Activated CD4-positive, alpha-beta T cell treated with anti-CD3 and anti-CD28 coated beads, Interleukin-2, amount 50 U/mL, for 24 hours (primary cell): Measurements from ENCODE around the gene ALB.
"Not testable (repeated sequence)": the region's sequence is repeated elsewhere in the genome, so short reads cannot be mapped to it uniquely, and the experiment has no call there.

ENCODE experiments used
- DNase-seq, 2 donors: peaks; one replicate each; pipeline ENCODE4 v3.0.0-alpha.2; 2020; ENCODE audit warnings: low read depth in 1 of 2, low spot score in 1 of 2

Gene ALB

DNA sequence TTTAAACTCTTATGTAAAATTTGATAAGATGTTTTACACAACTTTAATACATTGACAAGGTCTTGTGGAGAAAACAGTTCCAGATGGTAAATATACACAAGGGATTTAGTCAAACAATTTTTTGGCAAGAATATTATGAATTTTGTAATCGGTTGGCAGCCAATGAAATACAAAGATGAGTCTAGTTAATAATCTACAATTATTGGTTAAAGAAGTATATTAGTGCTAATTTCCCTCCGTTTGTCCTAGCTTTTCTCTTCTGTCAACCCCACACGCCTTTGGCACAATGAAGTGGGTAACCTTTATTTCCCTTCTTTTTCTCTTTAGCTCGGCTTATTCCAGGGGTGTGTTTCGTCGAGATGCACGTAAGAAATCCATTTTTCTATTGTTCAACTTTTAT lies at the start of gene ALB:
TSS of gene ALB (plus strand) at position 246 of the 400 bp plus-strand sequence. CDS start at position 287, 41 bp downstream.
- DNase-seq, result no peak

DNA sequence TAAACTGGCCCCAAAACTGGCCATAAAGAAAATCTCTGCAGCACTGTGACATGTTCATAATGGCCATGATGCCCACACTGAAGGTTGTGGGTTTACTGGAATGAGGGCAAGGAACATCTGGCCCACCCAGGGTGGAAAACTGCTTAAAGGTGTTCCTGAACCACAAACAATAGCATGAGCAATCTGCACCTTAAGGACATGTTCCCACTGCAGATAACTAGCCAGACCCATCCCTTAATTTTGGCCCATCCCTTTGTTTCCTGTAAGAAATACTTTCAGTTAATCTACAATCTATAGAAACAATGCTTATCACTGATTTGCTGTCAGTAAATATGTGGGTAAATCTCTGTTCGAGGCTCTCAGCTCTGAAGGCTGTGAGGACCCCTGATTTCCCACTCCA lies 46.9 kb upstream of the ALB start:
- not testable (repeated sequence) for DNase-seq

DNA sequence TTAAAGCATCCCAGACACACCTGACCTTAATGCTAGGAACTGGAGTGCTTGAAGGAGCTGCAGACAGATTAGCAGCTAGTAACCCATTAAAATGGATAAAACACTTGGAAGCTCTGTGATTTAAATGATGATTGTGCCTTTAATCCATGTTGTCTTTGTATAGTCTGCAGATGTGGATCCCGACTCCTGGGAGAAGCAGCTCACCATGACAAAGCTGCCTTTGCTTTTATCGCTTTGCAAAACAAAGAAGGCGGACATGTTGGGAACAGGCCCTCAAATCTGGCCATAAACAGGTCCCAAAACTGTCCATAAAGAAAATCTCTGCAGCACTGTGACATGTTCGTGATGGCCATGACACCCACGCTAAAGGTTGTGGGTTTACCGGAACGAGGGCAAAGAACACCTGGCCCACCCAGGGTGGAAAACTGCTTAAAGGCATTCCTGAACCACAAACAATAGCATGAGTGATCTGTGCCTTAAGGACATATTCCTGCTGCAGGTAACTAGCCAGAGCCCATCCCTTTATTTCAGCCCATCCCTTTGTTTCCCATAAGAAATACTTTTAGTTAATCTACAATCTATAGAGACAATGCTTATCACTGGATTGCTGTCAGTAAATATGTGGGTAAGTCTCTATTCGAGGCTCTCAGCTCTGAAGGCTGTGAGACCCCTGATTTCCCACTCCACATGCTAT lies 34.4 kb upstream of the ALB start:
- not testable (repeated sequence) for DNase-seq

DNA sequence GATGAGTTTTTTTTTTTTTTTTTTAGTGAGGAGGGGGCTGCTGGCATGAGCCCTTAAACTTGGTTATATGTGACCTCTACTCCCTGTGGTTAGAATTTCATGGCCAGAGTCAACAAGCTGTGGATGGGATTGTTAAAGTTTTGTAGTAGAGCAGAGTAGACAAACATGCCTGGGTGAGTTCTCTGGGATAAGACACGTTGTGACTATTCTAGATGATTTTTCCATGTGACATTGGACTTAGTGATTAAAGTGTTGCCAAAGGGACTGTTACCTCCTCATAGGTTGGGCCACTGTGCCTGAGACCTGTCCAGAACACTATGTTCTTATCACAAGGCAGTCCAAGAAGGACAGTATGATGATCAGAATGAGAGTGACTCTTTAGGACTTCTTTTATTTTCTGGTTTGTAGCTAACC lies 28.8 kb upstream of the ALB start:
- DNase-seq, result no peak

DNA sequence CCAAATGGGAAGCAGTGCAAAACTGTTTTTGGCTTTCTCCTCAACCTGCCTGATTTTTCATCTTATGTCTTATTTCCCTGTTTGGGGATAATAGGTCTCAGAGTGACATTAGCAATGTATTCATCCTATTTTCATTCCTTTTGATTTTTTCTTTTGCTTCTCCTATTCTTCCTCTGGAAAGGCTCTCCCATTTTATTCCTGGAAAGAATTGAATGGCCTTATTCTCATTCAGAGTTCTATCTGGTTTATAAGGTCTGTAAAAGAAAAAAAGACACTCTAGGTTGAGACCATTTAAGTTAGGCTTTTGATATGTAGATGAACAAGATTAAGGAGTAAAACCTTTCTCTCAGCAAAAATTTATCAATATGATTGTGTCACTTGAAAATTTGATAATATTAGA lies 27.8 kb upstream of the ALB start:
- DNase-seq, result no peak

DNA sequence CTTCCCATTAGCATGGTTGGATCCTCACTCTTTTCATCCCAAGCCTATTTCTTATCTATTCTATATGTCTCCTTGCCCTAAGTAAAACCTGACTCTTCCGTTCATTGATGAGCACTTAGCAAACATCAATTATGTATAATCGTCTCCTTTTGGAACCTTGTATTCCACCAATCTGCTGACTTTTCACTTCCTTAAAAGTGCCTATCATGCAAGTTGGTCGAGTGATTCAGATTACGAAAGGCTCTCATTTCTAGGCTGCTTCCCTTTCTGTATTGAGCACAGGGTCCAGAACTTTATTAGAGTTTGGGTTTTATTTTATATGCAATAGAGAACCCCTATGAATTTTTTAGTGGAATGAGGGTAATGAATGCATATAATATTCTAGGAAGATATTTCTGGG lies 27.1 kb upstream of the ALB start:
- no peak for DNase-seq

DNA sequence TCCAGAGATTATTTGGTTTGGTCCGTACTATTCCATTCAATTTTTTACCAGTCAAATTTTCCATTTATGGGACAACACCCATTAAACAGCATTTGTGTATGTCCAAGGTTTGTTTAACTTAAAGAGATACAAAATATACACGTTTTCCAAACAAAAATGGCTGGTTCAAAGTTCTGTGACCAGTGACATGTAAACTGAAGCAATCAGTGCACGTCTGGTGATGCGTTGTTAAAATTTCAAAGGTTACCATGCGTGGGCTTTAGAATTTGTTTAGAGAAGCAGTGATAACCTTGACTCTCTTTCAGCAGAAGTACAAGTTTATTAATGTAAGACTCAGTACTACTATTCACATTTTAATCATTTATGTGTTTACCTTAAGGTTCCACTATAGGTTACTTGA lies 25.2 kb upstream of the ALB start:
- no peak for DNase-seq

DNA sequence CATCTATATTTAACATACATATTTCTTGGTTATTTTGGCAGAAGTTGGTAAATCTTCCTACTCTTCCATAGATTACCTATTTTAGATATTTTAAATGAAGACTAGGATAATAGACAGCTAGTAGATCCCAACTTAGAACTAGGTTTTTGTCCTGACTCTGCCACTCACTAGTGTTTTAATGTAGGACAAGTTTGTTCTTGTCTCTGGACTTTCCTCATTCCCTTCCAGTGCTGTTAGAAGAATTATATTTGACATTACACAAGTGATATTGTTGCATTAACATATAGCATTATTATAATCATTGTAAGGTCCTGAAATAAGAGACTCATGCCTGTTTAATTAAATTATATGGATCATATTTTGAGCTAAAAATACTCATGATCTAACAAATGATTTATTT lies 24.1 kb upstream of the ALB start:
- DNase-seq, result no peak

DNA sequence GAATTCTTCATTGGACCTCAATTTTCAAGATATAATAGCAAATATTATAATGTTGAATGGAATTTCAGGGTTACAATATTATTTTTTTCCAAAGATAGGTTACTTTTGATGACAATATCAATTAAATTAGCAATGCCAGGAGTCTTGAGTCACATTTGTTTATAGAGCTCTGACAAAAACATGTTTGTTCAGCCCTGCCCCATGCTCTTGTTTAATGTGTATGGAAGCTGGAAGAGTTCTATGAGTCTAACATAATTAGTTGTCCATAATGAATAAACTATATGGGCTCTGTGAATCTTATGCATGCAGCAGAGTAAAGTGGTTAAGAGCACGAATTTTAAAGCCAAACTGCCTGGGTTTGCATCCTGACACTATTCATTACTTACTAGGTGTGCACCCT lies 22.9 kb upstream of the ALB start:
- no peak for DNase-seq

DNA sequence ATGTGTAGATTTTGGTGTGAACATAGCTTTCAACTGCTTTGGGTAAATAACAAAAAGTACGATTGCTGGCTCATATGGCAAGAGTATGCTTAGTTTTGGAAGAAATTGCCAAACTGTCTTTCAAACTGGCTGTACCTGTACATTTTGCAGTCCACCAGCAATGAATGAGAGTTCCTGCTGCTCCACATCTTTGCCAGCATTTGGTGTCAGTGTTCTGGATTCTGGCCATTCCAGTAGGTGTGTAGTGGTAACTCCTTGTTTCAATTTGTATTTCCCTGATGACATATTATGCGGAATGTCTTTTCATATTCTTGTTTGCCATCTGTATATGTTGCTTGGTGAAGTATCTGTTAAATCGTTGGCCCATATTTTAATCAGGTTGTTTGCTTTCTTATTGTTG lies 20.6 kb upstream of the ALB start:
- DNase-seq, result no peak

DNA sequence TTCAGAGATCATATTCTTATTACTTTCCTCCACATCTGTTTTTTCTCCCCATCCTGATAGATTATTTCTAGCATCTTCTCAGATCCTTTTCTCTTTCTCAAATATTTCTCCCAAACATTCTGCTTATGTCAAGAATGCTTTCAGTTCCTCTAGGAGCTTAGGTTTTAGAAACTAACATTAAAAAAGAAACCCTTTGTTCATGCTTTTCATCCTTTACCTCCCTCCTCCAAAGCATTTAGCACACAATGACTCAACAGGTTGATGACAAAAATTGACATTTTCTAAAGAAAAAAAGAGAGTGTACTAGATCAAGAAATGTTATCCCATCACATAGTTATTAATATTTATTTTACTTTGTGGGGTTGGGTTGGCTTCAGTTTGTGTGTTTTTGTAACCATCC lies 16.5 kb upstream of the ALB start:
- DNase-seq, result no peak

DNA sequence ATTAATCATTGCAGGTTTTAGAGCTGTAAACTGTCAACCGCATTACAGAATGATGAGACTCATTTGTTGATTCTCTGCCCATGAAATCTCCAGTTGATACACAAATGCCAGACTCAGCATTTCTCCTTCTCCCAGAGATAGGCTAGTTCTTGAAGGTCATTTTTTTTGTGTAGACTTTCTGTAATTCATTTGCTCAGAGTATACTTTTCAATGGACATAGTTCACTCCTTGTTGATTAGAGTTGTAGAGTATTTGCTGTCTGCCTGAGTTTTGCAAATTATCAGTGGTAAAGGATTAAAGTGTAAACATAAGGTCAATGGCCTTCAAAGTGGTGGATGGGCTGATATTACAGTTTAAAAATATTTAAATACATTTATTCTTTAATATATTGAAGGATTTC lies 15.2 kb upstream of the ALB start:
- DNase-seq, result no peak

DNA sequence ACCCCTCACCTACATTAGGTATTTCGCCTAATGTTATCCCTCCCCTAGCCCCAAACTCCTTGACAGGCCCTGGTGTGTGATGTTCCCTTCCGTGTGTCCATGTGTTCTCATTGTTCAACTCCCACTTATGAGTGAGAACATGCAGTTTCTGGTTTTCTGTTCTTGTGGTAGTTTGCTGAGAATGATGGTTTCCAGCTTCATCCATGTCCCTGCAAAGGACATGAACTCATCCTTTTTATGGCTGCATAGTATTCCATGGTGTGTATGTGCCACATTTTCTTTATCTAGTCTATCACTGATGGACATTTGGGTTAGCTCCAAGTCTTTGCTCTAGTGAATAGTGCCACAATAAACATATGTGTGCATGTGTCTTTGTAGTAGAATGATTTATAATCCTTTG lies 14.4 kb upstream of the ALB start:
- DNase-seq, result not testable (repeated sequence)

DNA sequence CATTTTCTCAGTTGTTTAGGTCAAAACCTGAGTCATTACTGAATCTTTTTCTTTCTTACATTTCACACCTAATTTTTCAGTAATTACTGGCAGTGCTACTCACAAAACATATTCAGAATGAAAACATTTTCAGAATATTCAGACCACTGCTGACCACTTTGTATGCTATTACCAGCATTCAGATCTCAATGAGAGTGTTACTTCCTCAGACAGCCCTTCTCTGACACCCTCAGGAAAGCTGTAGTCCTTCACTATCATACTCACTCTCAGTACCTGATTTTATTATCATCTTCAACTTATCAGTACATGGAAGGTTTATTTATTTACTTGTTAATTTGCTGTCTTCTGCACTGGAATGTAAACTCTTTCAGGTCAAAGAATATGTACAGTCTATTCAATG lies 12.3 kb upstream of the ALB start:
- DNase-seq, result no peak

DNA sequence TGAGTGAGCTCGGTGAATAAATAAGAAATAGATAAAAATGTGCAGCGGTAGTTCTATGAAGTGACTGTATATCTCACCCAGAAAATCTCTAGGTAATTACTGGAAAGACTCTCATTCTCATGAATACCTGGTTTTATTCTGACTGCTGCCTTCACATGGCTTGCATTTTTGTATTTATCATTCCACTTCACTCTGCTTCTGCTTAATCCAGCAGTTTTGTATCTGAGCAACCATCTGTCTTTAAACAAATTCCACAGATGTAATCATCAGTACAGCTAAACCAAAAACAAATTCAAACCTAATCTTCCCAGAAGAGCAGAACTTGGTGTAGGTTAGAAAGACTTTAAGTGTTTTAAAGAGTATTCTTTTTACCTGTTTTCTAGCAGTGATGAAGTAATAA lies 11.2 kb upstream of the ALB start:
- DNase-seq, result no peak

DNA sequence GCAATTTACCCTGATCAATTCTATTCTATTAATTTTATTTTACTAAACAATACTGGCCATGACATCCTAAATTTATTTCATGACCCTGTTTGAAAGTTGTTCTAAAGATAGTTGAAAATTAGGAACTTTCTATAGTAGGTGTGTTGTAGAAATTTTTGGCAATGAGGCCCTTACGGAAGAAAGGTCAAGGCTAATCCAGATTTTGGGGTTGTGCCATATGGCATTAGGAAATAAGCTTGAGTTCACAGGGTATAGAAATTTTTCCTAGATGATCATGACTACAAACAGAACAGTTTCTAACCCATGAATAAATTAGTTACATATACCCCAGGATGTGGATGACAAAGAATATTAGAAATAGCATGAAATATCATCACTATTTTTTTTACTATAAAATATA lies 7.8 kb upstream of the ALB start:
- no peak for DNase-seq

DNA sequence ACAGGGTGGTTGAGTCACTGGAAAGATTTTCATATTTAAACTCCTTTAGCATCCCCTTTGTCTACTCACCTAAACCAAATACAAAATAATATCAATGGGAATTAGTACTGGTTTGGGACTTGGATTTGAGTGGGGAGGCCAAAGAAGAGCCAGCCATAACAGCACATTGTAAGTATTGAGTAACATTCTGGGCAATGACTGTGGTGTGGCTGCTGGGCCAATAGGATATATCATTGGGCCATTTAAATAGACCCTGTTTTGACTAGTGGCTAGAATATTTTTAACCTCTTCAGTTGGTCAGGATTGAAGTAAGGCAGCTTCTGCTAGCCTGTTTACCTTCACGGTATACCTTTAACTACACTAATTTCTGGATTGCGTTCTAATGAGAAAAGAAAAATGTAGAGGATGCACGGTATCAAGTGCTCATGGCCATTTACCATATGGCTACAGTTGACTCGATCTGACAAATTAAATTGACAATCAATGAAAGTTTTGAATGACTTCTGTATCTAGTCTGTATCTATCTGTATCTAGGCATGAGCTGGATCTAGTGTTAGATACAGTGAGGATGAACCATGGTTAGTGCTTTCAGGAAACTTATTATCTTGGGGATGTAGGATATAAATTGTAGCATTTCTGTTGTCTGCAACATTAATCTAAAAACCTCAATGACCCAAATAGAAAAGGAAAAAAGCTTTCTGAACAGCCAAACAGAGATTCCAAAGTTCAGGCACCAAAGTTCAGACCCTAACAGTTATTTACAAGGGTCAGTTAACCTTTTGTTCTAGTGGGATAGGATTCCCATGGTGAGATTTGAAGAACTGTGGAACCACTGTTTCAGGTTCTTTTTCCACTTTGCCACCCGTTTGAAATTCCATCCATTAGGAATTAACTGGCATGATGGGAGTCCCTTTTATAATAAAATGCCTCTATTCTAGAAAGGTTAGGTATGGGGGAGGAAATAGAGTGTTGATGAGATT lies 6.8 kb upstream of the ALB start:
- DNase-seq, result no peak

DNA sequence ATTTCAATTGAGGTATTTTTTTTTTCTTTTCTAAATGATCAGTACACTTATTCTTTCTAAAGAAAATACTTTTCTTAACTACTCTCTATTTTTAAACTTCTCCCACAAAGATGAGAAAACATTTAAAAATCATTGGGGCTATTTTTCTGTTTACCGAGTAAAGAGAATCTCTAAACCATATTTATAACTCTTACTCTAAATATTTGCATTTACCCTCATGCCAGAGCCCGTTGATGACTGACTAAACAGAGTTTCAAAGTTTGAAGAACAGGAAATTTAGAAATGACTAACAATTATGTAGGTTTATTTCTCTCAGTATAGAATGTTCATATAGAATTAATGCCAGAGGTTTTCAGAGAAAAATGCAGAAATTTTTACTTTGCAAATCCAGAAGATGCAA lies 2.7 kb upstream of the ALB start:
- DNase-seq, result no peak

DNA sequence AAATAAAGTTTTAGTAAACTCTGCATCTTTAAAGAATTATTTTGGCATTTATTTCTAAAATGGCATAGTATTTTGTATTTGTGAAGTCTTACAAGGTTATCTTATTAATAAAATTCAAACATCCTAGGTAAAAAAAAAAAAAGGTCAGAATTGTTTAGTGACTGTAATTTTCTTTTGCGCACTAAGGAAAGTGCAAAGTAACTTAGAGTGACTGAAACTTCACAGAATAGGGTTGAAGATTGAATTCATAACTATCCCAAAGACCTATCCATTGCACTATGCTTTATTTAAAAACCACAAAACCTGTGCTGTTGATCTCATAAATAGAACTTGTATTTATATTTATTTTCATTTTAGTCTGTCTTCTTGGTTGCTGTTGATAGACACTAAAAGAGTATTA lies 370 bp downstream of the ALB start:
- DNase-seq, result no peak

DNA sequence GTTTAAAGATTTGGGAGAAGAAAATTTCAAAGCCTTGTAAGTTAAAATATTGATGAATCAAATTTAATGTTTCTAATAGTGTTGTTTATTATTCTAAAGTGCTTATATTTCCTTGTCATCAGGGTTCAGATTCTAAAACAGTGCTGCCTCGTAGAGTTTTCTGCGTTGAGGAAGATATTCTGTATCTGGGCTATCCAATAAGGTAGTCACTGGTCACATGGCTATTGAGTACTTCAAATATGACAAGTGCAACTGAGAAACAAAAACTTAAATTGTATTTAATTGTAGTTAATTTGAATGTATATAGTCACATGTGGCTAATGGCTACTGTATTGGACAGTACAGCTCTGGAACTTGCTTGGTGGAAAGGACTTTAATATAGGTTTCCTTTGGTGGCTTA lies 1.1 kb downstream of the ALB start:
- DNase-seq, result no peak

DNA sequence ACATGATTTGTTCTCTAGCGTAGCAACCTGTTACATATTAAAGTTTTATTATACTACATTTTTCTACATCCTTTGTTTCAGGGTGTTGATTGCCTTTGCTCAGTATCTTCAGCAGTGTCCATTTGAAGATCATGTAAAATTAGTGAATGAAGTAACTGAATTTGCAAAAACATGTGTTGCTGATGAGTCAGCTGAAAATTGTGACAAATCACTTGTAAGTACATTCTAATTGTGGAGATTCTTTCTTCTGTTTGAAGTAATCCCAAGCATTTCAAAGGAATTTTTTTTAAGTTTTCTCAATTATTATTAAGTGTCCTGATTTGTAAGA lies 2.4 kb downstream of the ALB start:
- DNase-seq, result no peak

DNA sequence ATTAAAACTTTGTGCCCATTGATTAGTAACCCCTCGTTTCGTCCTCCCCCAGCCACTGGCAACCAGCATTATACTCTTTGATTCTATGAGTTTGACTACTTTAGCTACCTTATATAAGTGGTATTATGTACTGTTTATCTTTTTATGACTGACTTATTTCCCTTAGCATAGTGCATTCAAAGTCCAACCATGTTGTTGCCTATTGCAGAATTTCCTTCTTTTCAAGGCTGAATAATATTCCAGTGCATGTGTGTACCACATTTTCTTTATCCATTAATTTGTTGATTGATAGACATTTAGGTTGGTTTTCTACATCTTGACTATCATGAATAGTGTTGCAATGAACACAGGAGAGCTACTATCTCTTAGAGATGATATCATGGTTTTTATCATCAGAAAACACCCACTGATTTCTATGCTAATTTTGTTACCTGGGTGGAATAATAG lies 3.2 kb downstream of the ALB start:
- DNase-seq, result no peak
